ENCODE measurements around the gene ADORA1. TPM values are rescaled to one million over a fixed set of nuclear protein-coding genes. Genes with fewer than 3 reads are reported as not detected.

The ADORA1 gene
- total and polyA plus RNA-seq, 2 of the 4 experiments (the other 2 are of a cell fraction) = 0.36 to 0.56 TPM

Other genes starting within 250 kb of the ADORA1 start
- 4.8 and 6.9 TPM in 2 replicates for gene RABIF, start 238.6 kb upstream of the ADORA1 start, total RNA-seq (2012; rRNA removed)
- gene RABIF, start 238.6 kb upstream of the ADORA1 start, polyA plus RNA-seq (2012; rRNA removed) = 7.8 and 7.9 TPM in 2 replicates
- gene KLHL12, start 200.5 kb upstream of the ADORA1 start, total RNA-seq (2012; rRNA removed) = 33.6 and 38.4 TPM in 2 replicates
- gene KLHL12, start 200.5 kb upstream of the ADORA1 start, polyA plus RNA-seq (2012; rRNA removed) = 14.3 and 17.2 TPM in 2 replicates
- gene ADIPOR1, start 169.4 kb upstream of the ADORA1 start, total RNA-seq (2012; rRNA removed) = 83.9 and 92.5 TPM in 2 replicates
- gene ADIPOR1, start 169.4 kb upstream of the ADORA1 start, polyA plus RNA-seq (2012; rRNA removed) = 80.4 and 82.7 TPM in 2 replicates
- 38.6 and 45.0 TPM in 2 replicates for gene CYB5R1, start 160.5 kb upstream of the ADORA1 start, total RNA-seq (2012; rRNA removed)
- 45.7 and 45.9 TPM in 2 replicates for gene CYB5R1, start 160.5 kb upstream of the ADORA1 start, polyA plus RNA-seq (2012; rRNA removed)
- 63.1 and 68.0 TPM in 2 replicates for gene TMEM183A, start 120.4 kb upstream of the ADORA1 start, total RNA-seq (2012; rRNA removed)
- gene TMEM183A, start 120.4 kb upstream of the ADORA1 start, polyA plus RNA-seq (2012; rRNA removed) = 52.8 and 56.8 TPM in 2 replicates
- 3.6 and 5.4 TPM in 2 replicates for gene PPFIA4, start 101.2 kb upstream of the ADORA1 start, total RNA-seq (2012; rRNA removed)
- 13.7 and 14.3 TPM in 2 replicates for gene PPFIA4, start 101.2 kb upstream of the ADORA1 start, polyA plus RNA-seq (2012; rRNA removed)
- not detected in 2 replicates for gene MYOG, start 41.7 kb upstream of the ADORA1 start, total RNA-seq (2012; rRNA removed)
- not detected in 2 replicates for gene MYOG, start 41.7 kb upstream of the ADORA1 start, polyA plus RNA-seq (2012; rRNA removed)
- gene MYBPH, start 48.1 kb downstream of the ADORA1 start, total RNA-seq (2012; rRNA removed) = not detected in 2 replicates
- not detected in 2 replicates for gene MYBPH, start 48.1 kb downstream of the ADORA1 start, polyA plus RNA-seq (2012; rRNA removed)
- gene CHI3L1, start 59.0 kb downstream of the ADORA1 start, total RNA-seq (2012; rRNA removed) = 0.28 TPM in 1 of 2 replicates, not detected in the other
- 0.17 TPM in 1 of 2 replicates, not detected in the other for gene CHI3L1, start 59.0 kb downstream of the ADORA1 start, polyA plus RNA-seq (2012; rRNA removed)
- gene CHIT1, start 101.9 kb downstream of the ADORA1 start, total RNA-seq (2012; rRNA removed) = not detected in 2 replicates
- not detected in 2 replicates for gene CHIT1, start 101.9 kb downstream of the ADORA1 start, polyA plus RNA-seq (2012; rRNA removed)
- gene BTG2, start 177.8 kb downstream of the ADORA1 start, total RNA-seq (2012; rRNA removed) = 8.4 and 10.3 TPM in 2 replicates
- gene BTG2, start 177.8 kb downstream of the ADORA1 start, polyA plus RNA-seq (2012; rRNA removed) = 10.7 and 18.8 TPM in 2 replicates
- gene FMOD, start 223.4 kb downstream of the ADORA1 start, total RNA-seq (2012; rRNA removed) = 0.18 and 0.28 TPM in 2 replicates
- gene FMOD, start 223.4 kb downstream of the ADORA1 start, polyA plus RNA-seq (2012; rRNA removed) = 2.4 and 2.7 TPM in 2 replicates

Data from IMR-90 (cell line).